B cell (primary cell): Measurements from ENCODE around the gene MRPL33. TPM values are rescaled to one million over a fixed set of nuclear protein-coding genes. Genes with fewer than 3 reads are reported as not detected.

ENCODE experiments used
- ATAC-seq: fragments of 200-7000 bp; cut with Tn5 transposase; one replicate; pipeline ENCODE4 v1.10.0; 2021; ENCODE audit warnings: low read depth, mild to moderate bottlenecking, moderate number of reproducible peaks, moderate library complexity
- CTCF ChIA-PET: fragments of 350-600 bp; sonication (Branson Sonifier 250); formaldehyde crosslinking; loops from one replicate; lab custom pipeline; 2021; ENCODE audit warnings: antibody characterized with exemption, inconsistent platforms; lab: Charles Lee
- POLR2A ChIA-PET: fragments of 350-600 bp; sonication (Branson Sonifier 250); formaldehyde crosslinking; loops from one replicate; lab custom pipeline; 2021; ENCODE audit warnings: antibody characterized with exemption; lab: Charles Lee
- DNase-seq: peaks from one replicate; pipeline ENCODE4 v3.0.0; 2013
- H2AFZ ChIP-seq: 2 replicates; pipeline ENCODE4 v1.6.1; 2012; ENCODE audit warnings: mild to moderate bottlenecking, low read depth, low read length; ENCODE audit not compliant: insufficient read depth, poor library complexity, severe bottlenecking
- H3K27ac ChIP-seq, 2 donors: 1 replicate in 1 of 2; 2 replicates in 1 of 2; pipeline ENCODE4 v1.5.1; 2012 to 2013; ENCODE audit warnings: low read length in 2 of 2, mild to moderate bottlenecking in 2 of 2, moderate library complexity in 1 of 2
- H3K27me3 ChIP-seq, 4 experiments: fragments of 200-600 bp in 1 of 4; sonication (generic) in 1 of 4; replicated peaks in 1 of 4; 1 replicate in 2 of 4; 2 replicates in 2 of 4; pipeline versions ENCODE4 v1.6.1 to v1.7.0; 2013 to 2016; ENCODE audit warnings: low read length in 3 of 4, mild to moderate bottlenecking in 2 of 4, mixed read lengths in 1 of 4, moderate library complexity in 1 of 4; ENCODE audit not compliant: insufficient read depth in 4 of 4, control insufficient read depth in 3 of 4; ENCODE audit errors: control extremely low read depth in 1 of 4
- H3K36me3 ChIP-seq, 2 experiments: replicated peaks in 1 of 2; 1 replicate in 1 of 2; 2 replicates in 1 of 2; pipeline versions ENCODE4 v1.6.1 to v1.7.1; 2013; ENCODE audit warnings: low read length in 1 of 2; ENCODE audit not compliant: insufficient read depth in 2 of 2, control insufficient read depth in 1 of 2; ENCODE audit errors: control extremely low read depth in 1 of 2, extremely low read depth in 1 of 2
- H3K4me1 ChIP-seq, 2 donors: fragments of 200-600 bp in 1 of 2; sonication (generic) in 1 of 2; 1 replicate in 1 of 2; 2 replicates in 1 of 2; pipeline versions ENCODE4 v1.5.1 to v1.6.1; 2013 to 2017; ENCODE audit warnings: low read length in 2 of 2; ENCODE audit not compliant: control insufficient read depth in 2 of 2, insufficient read depth in 2 of 2
- H3K4me2 ChIP-seq: replicated peaks from 2 replicates; pipeline ENCODE3; 2012; ENCODE audit warnings: mild to moderate bottlenecking, low read depth, low read length; ENCODE audit not compliant: poor library complexity, severe bottlenecking
- H3K4me3 ChIP-seq, 5 experiments: fragments of 200-600 bp in 1 of 5; sonication (generic) in 1 of 5; 1 replicate in 3 of 5; 2 replicates in 2 of 5; pipeline versions ENCODE4 v1.5.1 to v1.7.0; 2011 to 2016; ENCODE audit warnings: low read length in 4 of 5, mild to moderate bottlenecking in 4 of 5, low read depth in 2 of 5, control low read depth in 1 of 5, moderate library complexity in 1 of 5; ENCODE audit not compliant: insufficient read depth in 1 of 5; ENCODE audit errors: control extremely low read depth in 1 of 5, extremely low read depth in 1 of 5
- H3K79me2 ChIP-seq: fragments of 200-600 bp; sonication (generic); one replicate; pipeline ENCODE4 v1.6.0; 2016; ENCODE audit warnings: low read length; ENCODE audit not compliant: control insufficient read depth, insufficient read depth
- H3K9ac ChIP-seq: fragments of 200-600 bp; sonication (generic); 2 replicates; pipeline ENCODE4 v1.6.1; 2017; ENCODE audit warnings: mild to moderate bottlenecking, low read length, moderate library complexity
- H3K9me3 ChIP-seq, 3 donors: one replicate each; pipeline versions ENCODE4 v1.6.1 to v1.7.1; 2013; ENCODE audit warnings: low read length in 2 of 3; ENCODE audit not compliant: control insufficient read depth in 2 of 3, insufficient read depth in 1 of 3; ENCODE audit errors: control extremely low read depth in 1 of 3
- H4K20me1 ChIP-seq: 2 replicates; pipeline ENCODE4 v1.6.0; 2012; ENCODE audit warnings: mild to moderate bottlenecking, low read length; ENCODE audit not compliant: insufficient read depth, control insufficient read depth, poor library complexity, severe bottlenecking
- H3K27ac Mint-ChIP-seq: one replicate; pipeline ENCODE4 v1.8.0; 2021; ENCODE audit warnings: mixed read lengths
- H3K27me3 Mint-ChIP-seq: one replicate; pipeline ENCODE4 v1.8.0; 2021; ENCODE audit warnings: mixed read lengths
- H3K4me1 Mint-ChIP-seq: one replicate; pipeline ENCODE4 v1.8.0; 2021; ENCODE audit warnings: mixed read lengths
- H3K4me3 Mint-ChIP-seq: one replicate; pipeline ENCODE4 v1.8.0; 2021; ENCODE audit warnings: mixed read lengths
- H3K9me3 Mint-ChIP-seq: one replicate; pipeline ENCODE4 v1.8.0; 2022; ENCODE audit warnings: mixed read lengths; ENCODE audit not compliant: insufficient read depth
- CTCF ChIP-seq: fragments of 200-600 bp; IDR thresholded peaks from one replicate; pipeline ENCODE4 v1.8.0; 2022; ENCODE audit warnings: antibody characterized with exemption, mild to moderate bottlenecking
- EZH2 ChIP-seq: IDR thresholded peaks from 2 replicates; pipeline ENCODE4 v1.6.1; 2012; ENCODE audit warnings: borderline replicate concordance, low read depth, mild to moderate bottlenecking, moderate library complexity, low read length; ENCODE audit not compliant: insufficient read depth, poor library complexity, severe bottlenecking
- WGBS: methylation state at CpG from one replicate; pipeline ENCODE4 v1.1.5; 2013; ENCODE audit warnings: missing lambda C conversion rate; ENCODE audit not compliant: insufficient coverage; 5-methylcytosine and 5-hydroxymethylcytosine counted together
- intact Hi-C: fragments of 100-400 bp; cut with micrococcal nuclease; formaldehyde crosslinking; loops from one replicate; pipeline ENCODE4 v1.10.0; 2022
- polyA plus RNA-seq: library from polyadenylated mRNA; depleted of rRNA; stranded (reverse); fragments of >200 nt; gene quantifications from 2 replicates; pipeline ENCODE4 v1.2.3, GENCODE V29; 2012
- total RNA-seq, 2 donors: library from RNA; stranded (reverse); fragments of 120-200 nt in 1 of 2; gene quantifications; 1 replicate in 1 of 2; 2 replicates in 1 of 2; pipeline versions ENCODE4 v1.2.3 to v1.2.4, GENCODE V29; 2013 to 2022

Gene MRPL33
- total and polyA plus RNA-seq, 2 donors (not counting 1 experiment from before 2014, with no cell fraction given): 14.4 to 26.5 TPM

- H3K9me3 ChIP-seq: no peaks in the 10 kb centered on the region
- DNase-seq (no peak), ATAC-seq (no peak)
- no peak overlapping the region for H3K9ac ChIP-seq
- Mint-ChIP-seq H3K4me3 (no peak overlapping the region), H3K4me1 (no peaks in the 10 kb centered on the region), H3K27ac (no peak overlapping the region), H3K9me3 (no peaks in the 10 kb centered on the region), H3K27me3 (no peaks in the 10 kb centered on the region)
- H3K27ac ChIP-seq: no peak overlapping the region
- 80% methylated on average over 2 of the region's 3 CpGs for WGBS
- no peak overlapping the region for H2AFZ ChIP-seq
- TF ChIP-seq CTCF: no peak
- TF ChIP-seq EZH2: no peak
- ChIA-PET CTCF (interaction anchor here (1.0 kb wide), 1 partner anchor 106 kb away, joined by 3 read pairs; no protein-coding TSS in a partner anchor), POLR2A (no interaction called here)
- H3K4me1 ChIP-seq: no peaks in the 10 kb centered on the region
- intact Hi-C loops: no loop called here
- no peaks in the 10 kb centered on the region for H3K36me3 ChIP-seq
- no peak overlapping the region for H3K4me3 ChIP-seq
- no peaks in the 10 kb centered on the region for H3K79me2 ChIP-seq
- H3K27me3 ChIP-seq: no peaks in the 10 kb centered on the region
- H4K20me1 ChIP-seq: no peaks in the 10 kb centered on the region
- H3K4me2 ChIP-seq: no peak overlapping the region
These were observed 38.3 kb downstream of the MRPL33 start for GRCh38 chr2:27809761-27810241.

- ChIA-PET CTCF (no interaction called here), POLR2A (no interaction called here)
- no peaks in the 10 kb centered on the region for H3K36me3 ChIP-seq
- H3K79me2 ChIP-seq: no peaks in the 10 kb centered on the region
- Mint-ChIP-seq H3K4me3 (no peak overlapping the region), H3K27ac (no peak overlapping the region), H3K27me3 (no peaks in the 10 kb centered on the region), H3K9me3 (no peaks in the 10 kb centered on the region), H3K4me1 (no peaks in the 10 kb centered on the region)
- H3K4me2 ChIP-seq: no peak overlapping the region
- intact Hi-C loops: no loop called here
- no peak for DNase-seq
- H2AFZ ChIP-seq: no peak overlapping the region
- no peaks in the 10 kb centered on the region for H4K20me1 ChIP-seq
- no peak overlapping the region for H3K27ac ChIP-seq
- no peak for TF ChIP-seq CTCF
- TF ChIP-seq EZH2: no peak
- WGBS: 76% methylated on average over 2 of the region's 3 CpGs
- H3K27me3 ChIP-seq: no peaks in the 10 kb centered on the region
- no peak overlapping the region for H3K9ac ChIP-seq
- H3K4me3 ChIP-seq: no peak overlapping the region
- ATAC-seq: no peak
- H3K4me1 ChIP-seq: no peaks in the 10 kb centered on the region
- no peaks in the 10 kb centered on the region for H3K9me3 ChIP-seq
These were observed 38.9 kb downstream of the MRPL33 start for GRCh38 chr2:27810455-27810854.
